ENCODE results near the gene PWWP2B.

The PWWP2B gene

DNA sequence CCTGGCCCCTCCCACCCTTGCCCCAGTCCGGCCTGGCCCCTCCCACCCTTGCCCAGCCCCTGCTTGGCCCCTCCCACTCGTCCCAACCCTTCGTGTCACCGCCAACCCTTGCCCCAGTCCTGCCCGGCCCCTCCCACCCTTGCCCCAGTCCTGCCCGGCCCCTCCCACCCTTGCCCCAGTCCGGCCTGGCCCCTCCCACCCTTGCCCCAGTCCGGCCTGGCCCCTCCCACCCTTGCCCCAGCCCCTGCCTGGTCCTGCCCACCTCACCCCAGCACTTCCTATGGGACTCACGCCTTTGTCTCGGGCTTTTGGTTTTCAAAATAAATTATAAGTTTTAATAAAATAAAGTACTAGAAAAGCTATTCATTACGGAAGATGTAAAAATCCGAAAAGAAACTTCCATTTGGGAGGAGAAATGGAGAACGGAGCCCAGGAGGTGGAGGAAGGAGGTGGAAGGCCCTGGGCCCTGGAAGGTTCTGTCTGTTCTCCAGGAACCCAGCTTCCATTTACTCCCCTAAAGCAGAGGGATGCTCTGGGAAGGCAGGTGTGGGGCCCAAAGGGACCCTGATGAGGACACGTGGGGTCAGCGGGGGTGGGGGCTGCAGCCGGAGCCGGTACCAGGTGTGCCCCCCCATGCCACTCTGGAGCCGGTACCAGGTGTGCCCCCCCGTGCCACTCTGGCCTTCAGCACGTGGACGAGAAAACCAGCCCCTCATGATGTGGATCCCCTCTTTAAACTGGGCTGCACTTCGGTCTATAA, 52.2 kb downstream of the PWWP2B start:
- no peak for DNase-seq

DNA sequence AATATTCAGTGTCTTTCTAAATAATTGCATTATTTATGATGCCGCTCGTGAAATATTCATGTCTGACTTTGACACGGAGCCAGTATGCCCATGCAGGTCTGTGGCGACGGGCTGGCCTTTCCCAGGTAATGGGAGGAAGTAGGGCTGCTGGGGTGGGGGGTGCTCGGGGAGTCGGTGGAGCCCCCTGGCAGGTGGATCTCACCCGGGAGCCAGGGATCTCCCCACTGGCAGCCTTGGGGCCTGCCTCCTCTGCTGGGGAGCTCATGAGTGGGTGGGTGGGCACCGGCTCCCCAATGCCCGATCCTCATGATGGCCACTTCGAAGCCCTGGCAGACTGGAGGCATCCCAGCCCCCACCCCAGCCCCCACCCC, 52.8 kb downstream of the PWWP2B start:
- no peak for DNase-seq

DNA sequence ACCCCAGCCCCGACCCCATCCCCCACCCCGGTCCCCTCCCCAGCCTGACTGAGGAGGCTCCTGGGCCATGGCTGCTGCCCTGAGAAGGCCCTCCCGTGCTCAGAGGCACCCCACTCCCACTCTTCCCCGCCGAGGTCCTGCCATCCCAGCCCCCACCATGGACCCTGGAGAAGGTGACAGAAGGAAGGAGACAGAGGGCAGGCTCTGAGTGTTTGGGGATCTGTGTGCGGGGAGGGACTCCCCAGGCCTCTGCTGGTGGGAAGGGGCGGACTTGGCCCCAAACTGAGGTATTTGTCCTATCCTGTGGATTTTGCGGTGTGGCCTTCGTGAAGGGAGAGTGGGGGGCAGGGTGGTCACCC, 53.4 kb downstream of the PWWP2B start:
- DNase-seq, result no peak

DNA sequence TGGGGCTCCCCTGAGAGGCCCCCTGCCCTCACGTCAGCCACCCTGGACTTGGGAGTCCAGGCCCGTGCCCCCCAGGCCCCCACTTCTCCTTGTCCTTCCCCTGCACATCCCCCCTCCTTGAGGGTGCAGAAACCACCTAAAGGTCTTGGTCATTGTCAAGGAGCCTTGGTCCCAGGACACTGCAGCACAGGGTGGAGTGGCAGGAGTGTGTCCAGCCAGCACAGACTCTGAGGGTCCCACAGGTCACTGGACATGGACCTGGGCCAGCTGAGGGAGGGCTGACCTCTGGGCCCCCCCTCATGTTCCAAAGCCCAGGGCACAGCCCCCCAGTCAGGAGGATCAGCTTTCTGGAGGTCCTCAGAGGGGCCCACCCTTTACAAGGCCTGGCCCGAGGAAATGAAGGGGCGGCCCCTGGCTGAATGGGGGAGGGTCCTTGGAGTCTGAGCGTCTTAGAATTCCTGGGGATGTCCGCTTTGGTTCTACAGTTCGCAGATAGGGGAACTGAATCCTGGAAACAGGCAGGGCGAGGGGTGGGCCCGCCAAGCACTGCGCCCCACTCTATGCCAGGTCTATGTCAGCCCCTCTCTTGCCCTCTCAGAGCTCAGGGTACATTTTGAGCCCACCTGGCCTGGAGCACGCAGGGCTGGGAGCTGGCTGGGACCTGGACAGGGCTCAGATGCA, 54.0 kb downstream of the PWWP2B start:
- no peak for DNase-seq

- DNase-seq, result no peak
Measured at GRCh38 chr10:132451506-132452215, 54.7 kb downstream of the PWWP2B start.

DNA sequence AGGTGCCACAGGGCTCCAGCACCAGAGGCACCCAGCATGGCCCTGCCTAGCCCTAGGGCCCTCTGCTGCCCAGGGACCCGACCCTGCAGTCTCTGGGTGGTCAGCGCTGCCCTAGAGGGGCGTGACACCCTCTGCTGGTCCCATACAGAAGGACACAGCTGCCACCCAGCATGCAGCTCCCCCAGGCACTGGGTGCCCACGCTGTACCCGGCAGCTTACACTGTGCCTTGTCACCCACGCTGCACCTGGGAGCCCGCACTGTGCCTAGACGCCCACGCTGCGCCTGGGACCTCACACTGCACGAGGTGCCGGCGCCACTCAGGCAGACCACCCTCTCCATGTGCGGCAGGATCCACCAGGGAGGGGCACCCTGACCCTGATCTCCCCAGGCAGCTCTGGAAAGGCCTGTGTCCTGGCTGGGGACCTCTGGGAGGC, 55.2 kb downstream of the PWWP2B start:
- DNase-seq, result no peak

DNA sequence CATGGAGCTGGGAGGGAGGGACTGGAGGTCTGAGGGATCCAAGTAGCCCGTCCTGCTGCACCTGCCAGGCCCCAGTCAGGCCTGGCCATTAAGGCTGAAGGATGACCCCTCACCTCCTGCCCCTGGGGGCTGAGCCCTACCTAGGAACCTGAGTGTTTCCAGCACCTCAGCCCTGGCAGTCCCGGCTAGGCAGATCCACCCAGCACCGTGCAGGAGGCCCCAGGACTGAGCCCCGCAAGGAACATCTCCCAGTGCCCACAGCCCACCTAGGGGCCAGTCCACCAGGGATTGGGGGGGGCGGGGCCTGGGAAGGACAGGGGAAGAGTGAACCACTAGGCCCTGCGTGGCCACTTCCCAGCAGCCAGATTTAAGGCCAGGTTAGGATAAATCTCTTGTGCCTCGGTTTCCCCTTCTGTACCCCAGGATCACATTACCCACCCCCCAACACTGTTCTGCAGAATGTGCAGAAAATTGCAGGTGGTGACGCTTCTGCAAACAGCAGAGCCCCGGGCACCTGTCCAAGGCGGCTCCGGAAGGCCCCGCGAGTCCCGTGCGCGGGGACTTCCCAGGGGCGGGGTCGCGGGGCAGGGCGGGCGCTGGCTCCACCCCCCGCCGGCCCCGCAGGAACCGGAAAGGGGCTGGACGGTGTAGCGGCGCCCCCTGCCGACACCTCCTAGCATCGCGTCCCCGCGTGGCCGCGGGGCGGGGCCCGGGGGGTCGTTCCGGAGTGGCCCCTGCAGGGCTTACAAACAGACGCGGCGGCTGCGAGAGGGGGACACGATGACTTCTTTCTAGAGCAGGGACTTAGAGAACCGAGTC, 55.9 kb downstream of the PWWP2B start:
- DNase-seq, result peak; percentile 82

DNA sequence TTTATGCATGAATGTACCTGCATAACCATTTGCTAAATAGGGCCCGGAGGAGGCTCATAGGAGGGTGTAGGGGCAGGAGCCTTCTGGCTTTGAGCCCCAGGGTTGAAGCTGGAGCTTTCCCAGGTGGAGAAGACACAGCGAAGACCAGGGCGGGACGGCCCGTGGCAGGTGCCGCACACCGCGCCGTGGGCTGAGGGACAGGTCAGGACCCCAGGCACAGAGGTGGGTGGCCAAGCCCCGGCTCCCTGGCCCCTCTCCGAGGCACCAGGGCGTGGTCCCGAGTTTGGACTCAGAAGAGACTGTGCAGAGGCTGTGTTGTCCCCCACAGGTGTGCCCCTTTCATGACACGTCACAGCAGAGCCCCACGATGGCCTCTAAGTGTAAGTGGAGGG, 56.5 kb downstream of the PWWP2B start:
- no peak for DNase-seq

GRCh38 chr10:132454296-132455198, 57.5 kb downstream of the PWWP2B start:
- no peak for DNase-seq

GRCh38 chr10:132455441-132455971, 58.5 kb downstream of the PWWP2B start:
- DNase-seq, result no peak

DNA sequence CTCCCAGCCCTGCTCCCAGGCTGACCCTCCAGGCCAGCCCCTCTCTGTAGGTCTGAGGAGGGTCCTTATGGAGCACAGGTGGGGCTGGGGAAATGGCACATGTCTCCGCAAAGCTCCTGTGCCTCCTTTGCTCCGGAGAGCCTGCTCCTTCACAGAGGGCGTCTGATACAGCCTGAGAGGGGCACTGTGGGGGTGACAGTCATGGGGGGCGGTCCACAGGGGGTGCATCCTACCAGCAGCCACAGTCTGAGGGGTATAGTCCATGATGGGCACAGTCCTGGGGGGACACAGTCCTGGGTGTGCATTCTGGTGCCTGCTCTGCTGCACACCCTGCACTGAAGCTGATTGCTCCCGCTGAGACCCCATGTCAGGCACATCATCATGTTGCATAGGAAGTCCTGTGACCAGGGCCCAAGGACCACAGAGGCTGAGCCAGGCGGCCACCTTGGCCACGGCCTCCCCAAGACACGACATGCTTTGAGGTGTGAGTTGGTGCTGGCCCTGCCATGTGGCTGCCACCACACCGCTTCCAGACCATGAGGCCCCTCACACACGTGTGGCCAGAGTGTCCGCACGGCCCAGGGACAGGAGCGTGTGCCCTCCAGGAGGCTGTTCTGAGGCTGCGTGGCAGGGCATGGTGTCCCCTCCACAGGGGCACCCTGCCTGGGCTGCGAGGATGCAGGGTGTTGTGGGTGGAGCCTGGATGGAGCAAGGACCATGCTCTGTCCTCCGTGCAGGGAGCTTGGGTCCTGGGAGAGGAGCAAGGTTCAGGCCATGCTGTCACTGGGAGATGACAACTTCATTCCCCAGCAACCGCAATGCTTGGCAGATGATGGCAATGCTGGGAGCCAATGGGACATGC, 59.2 kb downstream of the PWWP2B start:
- no peak for DNase-seq

GRCh38 chr10:132456881-132457280, 59.9 kb downstream of the PWWP2B start:
- no peak for DNase-seq

DNA sequence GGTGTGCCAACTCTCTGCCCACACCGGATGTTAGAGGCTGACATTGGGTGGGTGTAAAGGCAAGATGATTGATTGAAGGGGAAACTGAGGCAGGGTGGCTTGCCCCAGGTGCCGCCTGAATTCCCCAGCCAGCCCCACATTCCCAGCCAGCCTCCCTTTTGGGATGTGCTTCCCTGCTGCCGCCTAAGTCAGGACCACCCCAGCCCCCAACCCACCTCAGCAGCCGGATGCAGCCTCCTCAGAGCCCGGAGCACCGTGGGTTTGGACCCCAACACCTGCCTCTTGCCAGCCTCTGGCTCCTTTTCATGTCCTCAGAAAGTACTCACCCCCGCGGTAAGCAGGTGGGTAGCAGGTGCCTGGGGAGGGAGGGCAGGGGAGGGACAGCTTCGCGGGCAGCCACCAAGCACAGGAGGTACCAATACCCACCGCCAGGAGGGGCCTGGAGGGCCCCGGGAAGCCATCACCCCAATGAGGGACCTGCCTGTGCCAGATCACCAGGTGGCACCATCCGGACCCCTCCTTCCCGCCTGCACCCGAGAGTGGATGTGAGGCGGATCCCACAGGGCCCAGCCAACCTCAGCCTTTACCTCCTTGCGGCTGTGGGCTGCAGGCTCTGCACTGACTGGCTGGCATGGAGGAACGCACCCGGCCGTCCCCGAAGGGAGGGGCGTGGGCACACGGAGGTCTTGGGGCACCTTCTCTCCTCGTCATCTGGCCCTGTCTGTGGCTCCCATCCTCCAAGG, 60.5 kb downstream of the PWWP2B start:
- DNase-seq, result no peak

DNA sequence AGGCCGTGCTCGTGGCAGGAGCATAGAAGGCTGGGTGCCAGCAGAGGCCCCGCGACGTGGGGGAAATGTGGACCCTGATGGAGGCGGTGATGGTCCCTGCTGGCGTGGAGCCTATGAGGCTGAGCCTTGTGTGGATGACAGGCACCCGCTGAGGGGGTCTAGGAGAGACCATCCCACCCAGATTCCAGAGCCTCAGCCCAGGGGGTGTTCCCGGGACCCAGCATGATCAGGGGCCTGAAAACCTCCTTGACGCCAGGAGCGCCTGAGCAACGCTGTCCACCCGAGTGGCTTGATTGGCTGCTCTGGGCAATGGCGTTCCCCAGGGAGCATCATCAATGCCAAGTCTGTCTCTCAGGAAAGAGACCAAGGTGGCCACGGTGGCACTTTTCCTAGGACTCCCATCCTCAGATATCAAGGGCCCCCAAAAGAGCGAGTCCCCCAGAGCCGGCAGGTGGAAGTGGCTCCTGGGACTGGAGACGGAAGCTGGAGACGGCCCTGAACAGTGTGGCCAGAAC, 61.1 kb downstream of the PWWP2B start:
- DNase-seq, result no peak

DNA sequence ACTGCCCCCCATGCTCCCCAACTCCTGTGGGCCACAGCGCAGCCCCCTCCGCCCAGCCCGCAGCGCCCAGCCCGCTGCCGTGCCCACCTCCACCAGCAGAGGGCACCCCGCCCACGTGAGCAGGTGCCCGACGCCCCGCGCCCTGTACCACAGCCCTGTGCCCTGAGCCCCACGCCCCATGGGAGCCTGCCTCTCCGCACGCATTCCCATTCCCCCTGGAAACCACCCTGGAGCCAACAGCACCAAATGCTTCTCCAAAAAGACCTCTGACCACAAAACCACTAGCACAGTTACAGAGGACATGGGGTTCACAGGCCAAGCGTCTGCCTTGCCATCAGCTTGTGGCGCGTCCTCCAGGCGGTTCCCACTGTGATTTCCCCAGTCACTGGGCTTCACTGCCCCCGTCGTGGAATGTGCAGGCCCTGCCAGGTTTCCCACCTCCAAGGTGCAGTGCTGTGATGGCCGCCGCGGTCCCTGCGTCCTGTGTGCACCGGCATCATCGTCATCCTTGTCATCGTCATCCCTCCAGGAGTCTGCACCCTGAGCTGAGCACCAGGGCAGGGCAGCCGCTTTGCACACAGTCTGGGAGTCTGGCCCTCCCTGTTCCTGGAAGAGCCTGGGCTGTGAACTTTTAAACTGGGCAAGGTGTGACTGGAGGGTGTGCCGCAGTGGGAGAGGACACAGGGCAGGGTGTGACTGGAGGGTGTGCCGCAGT, 61.7 kb downstream of the PWWP2B start:
- no peak for DNase-seq

GRCh38 chr10:132459301-132460003, 62.5 kb downstream of the PWWP2B start:
- DNase-seq, result peak; percentile 47

DNA sequence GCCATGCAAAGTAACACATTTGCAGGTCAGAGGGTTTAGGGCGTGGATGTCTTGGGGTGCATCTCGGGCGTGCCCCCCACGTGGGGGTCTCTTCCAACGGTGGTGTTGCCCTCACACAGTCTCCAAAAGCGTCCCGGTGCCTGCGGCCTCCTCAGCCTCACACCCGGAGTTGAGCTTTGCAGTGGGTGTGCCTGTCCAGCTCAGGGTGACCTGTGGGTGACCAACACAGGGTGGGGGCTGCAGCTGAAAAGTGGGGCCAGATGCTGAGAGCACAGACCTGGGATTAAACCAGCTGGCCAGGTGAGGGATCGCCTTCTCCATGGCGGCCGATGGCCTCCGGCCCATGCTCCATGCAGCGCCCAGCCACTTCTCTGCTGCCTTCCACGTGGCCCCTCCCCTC, 63.1 kb downstream of the PWWP2B start:
- DNase-seq, result peak; percentile 50

DNA sequence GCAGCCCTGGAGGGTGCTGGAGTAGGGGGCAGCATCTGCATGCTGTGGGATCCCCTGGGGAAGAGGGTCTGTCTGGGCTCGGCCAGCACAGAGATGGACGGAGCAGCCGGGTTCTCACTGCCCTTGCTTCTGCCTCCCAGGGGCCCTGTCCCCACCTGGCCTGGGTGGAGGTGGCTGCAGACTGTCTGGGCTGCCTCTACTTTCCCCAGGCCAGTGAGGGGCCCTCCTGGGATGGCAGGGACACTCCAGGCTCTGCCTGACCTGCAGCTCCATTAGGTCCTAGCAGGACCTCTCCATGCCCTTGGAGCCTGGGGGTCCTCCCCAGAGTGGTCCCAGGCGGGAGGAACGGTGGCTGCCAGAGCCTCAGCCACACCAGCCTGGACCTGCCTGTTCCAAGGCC, 63.7 kb downstream of the PWWP2B start:
- DNase-seq, result no peak

Measured in islet precursor cell (in vitro differentiated cells).